GM20000 (cell line): Measurements from ENCODE around the gene RAB39B.
"Not testable (repeated sequence)": the region's sequence is repeated elsewhere in the genome, so short reads cannot be mapped to it uniquely, and the experiment has no call there.

Experiments
- DNase-seq: peaks from one replicate; pipeline ENCODE4 v3.0.0; 2012; ENCODE audit warnings: low spot score
- TF ChIP-seq, protein P1 (sequence below): IDR thresholded peaks from 2 replicates; pipeline ENCODE4 v1.5.1; 2012; ENCODE audit warnings: mild to moderate bottlenecking, control low read depth; ENCODE audit errors: extremely low read depth, missing control alignments

The RAB39B gene

DNA sequence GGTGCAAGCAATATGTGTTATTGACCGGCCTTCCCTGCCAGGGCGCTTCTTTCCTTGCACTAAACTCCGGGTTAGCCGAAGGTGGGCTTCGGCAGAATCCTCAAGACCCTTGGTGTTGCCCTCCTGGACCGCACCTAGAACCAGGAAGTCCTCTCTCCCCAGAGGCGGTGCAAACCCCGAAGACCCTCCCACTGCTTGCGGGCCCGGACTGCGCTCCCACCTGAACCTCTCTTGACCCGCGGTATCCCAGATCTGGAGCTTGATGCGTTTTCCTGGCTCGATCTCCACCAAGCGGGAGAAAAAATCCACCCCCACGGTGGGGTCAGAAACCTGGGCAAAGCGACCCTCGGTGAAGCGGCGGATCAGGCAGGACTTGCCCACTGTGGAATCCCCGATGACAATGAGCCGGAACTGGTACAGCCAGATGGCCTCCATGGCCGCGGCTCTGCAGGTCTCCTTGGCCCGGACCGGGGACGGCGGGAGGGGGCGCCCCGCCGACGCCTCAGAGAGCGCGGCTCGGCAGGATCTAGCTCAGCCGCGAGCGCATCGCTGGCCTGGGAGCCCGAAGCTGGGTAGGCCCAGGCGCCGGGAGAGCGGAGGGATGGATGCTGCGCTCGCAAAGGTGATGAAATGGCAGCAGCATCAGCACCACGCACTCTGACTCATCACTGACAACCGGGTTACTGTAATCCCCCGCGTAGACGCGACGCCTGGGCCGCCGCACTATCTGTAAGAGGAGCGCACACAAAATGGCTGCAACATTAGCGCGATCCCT, at the start of gene RAB39B:
Gene RAB39B (minus strand): TSS at position 638 of the 775 bp plus-strand sequence. CDS start 203 bp downstream, at position 435.
- TF ChIP-seq, protein P1, sequence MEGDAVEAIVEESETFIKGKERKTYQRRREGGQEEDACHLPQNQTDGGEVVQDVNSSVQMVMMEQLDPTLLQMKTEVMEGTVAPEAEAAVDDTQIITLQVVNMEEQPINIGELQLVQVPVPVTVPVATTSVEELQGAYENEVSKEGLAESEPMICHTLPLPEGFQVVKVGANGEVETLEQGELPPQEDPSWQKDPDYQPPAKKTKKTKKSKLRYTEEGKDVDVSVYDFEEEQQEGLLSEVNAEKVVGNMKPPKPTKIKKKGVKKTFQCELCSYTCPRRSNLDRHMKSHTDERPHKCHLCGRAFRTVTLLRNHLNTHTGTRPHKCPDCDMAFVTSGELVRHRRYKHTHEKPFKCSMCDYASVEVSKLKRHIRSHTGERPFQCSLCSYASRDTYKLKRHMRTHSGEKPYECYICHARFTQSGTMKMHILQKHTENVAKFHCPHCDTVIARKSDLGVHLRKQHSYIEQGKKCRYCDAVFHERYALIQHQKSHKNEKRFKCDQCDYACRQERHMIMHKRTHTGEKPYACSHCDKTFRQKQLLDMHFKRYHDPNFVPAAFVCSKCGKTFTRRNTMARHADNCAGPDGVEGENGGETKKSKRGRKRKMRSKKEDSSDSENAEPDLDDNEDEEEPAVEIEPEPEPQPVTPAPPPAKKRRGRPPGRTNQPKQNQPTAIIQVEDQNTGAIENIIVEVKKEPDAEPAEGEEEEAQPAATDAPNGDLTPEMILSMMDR: peak; percentile 3
- peak; percentile 56 for DNase-seq

- TF ChIP-seq, protein P1: no peak
- DNase-seq: no peak
These were observed 49.5 kb upstream of the RAB39B start for GRCh38 chrX:155313766-155314165.

- TF ChIP-seq, protein P1: no peak
- DNase-seq: no peak
These were observed 29.5 kb upstream of the RAB39B start for GRCh38 chrX:155293771-155294170.

- DNase-seq: no peak
- TF ChIP-seq, protein P1: no peak
These were observed 15.6 kb upstream of the RAB39B start for GRCh38 chrX:155279873-155280272.

DNA sequence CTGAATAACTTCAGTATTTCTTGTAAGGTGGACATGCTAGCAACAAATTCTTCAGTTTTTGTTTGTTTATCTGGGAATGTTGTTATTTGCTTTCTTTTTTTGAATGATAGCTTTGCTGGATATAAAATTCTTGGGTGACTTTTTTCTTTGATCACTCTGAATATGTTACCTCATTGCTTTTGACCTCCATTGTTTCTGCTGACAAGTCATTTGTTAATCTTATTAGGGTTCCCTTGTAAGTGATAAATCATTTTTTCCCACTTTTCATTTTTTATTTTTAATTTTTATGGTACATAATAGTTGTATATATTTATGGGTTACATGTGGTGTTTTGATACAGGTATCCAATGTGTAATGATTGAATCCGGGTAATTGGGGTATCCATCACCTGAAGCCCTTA, 6.7 kb upstream of the RAB39B start:
- no peak for DNase-seq
- TF ChIP-seq, protein P1: no peak

GRCh38 chrX:155267995-155268394, 3.7 kb upstream of the RAB39B start:
- DNase-seq: not testable (repeated sequence)

GRCh38 chrX:155266439-155266838, 2.1 kb upstream of the RAB39B start:
- TF ChIP-seq, protein P1: no peak

More at GRCh38 chrX:155266439-155266838, 2.1 kb upstream of the RAB39B start:
- DNase-seq: no peak
